Activated gamma-delta T cell treated with anti-CD3 and anti-CD28 coated beads, Interleukin-2, amount 50 U/mL, for 16 hours (primary cell): ENCODE measurements around the gene VPS45.

ENCODE experiments used
- DNase-seq: peaks from one replicate; pipeline ENCODE4 v3.0.0-alpha.2; 2020; ENCODE audit warnings: low read depth

The VPS45 gene

DNA sequence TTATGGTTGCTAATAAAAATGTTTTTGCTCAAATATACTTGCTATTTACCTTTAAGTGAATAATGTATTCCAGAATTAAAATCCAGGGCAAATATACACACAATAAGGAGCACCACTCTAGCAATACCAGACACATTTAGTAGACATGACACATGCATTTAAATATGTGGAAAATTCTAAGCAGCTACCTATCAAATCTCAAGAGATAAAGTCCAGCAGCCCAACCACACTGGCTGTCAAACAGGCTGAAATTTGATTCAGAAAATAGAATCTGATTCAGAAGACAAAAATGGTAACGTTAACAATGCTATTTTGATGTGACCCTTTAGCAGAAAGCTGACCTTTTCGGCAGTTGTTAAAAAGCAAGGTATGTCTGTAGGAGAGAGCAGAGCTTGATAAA lies 124.4 kb downstream of the VPS45 start:
- no peak for DNase-seq

GRCh38 chr1:150194381-150195031 lies 126.9 kb downstream of the VPS45 start:
- DNase-seq, result no peak
